ENCODE results near the gene CAMTA2. TPM values are rescaled to one million over a fixed set of nuclear protein-coding genes. Genes with fewer than 3 reads are reported as not detected.
"Not testable (repeated sequence)": the region's sequence is repeated elsewhere in the genome, so short reads cannot be mapped to it uniquely, and the experiment has no call there.

CAMTA2 gene
- polyA plus RNA-seq, 10 donors: 14.6 to 33.9 (median 21.6) TPM

GRCh38 chr17:4935650-4936049 is 51.8 kb downstream of the CAMTA2 start:
- DNase-seq: no peak

GRCh38 chr17:4934173-4934979 is 53.1 kb downstream of the CAMTA2 start:
- DNase-seq: peak in 1 of 3 donors; percentile 40

GRCh38 chr17:4933646-4934045 is 53.8 kb downstream of the CAMTA2 start:
- no peak for DNase-seq

GRCh38 chr17:4932756-4933155 is 54.7 kb downstream of the CAMTA2 start:
- DNase-seq: no peak

- no peak for DNase-seq
Observed at GRCh38 chr17:4931963-4932362, 55.5 kb downstream of the CAMTA2 start, which contains the start of gene GP1BA. TSS of gene GP1BA (plus strand) at chr17:4932277. CDS start at chr17:4932605, 328 bp downstream.

- DNase-seq: no peak
Observed at GRCh38 chr17:4928881-4929280, 58.6 kb downstream of the CAMTA2 start.

GRCh38 chr17:4926577-4927335 is 60.7 kb downstream of the CAMTA2 start:
- DNase-seq: not testable (repeated sequence)

GRCh38 chr17:4921320-4921719 is 66.2 kb downstream of the CAMTA2 start:
- no peak for DNase-seq

GRCh38 chr17:4920351-4921048 is 67.0 kb downstream of the CAMTA2 start:
- no peak for DNase-seq

GRCh38 chr17:4919511-4920047 is 67.9 kb downstream of the CAMTA2 start:
- DNase-seq: no peak

Other genes starting within 250 kb of the CAMTA2 start
- under 1 TPM; 0.19 to 0.52 (median 0.30) TPM for gene ZMYND15, start 247.8 kb downstream of the CAMTA2 start, polyA plus RNA-seq (ENCODE audit: insufficient read length in 10 of 10)
- 1 to 10 TPM; 3.2 to 6.0 (median 5.2) TPM for gene CXCL16, start 247.7 kb downstream of the CAMTA2 start, polyA plus RNA-seq (ENCODE audit: insufficient read length in 10 of 10)
- gene TM4SF5, start 215.8 kb downstream of the CAMTA2 start, polyA plus RNA-seq (ENCODE audit: insufficient read length in 10 of 10): not detected
- 1 to 10 TPM; 3.9 to 8.3 (median 5.8) TPM for gene VMO1, start 201.3 kb downstream of the CAMTA2 start, polyA plus RNA-seq (ENCODE audit: insufficient read length in 10 of 10)
- gene GLTPD2, start 198.7 kb downstream of the CAMTA2 start, polyA plus RNA-seq (ENCODE audit: insufficient read length in 10 of 10): under 1 TPM in 9 of 10 donors, not detected in 1; 0.40 to 0.79 (median 0.56) TPM
- 100 to 1,000 TPM in 4 of 10 donors, 10 to 100 TPM in 6; 88.8 to 107 (median 96.2) TPM for gene PSMB6, start 191.5 kb downstream of the CAMTA2 start, polyA plus RNA-seq (ENCODE audit: insufficient read length in 10 of 10)
- gene PLD2, start 180.5 kb downstream of the CAMTA2 start, polyA plus RNA-seq (ENCODE audit: insufficient read length in 10 of 10): 10 to 100 TPM; 15.4 to 35.0 (median 24.6) TPM
- 10 to 100 TPM; 24.8 to 47.0 (median 30.4) TPM for gene MINK1, start 154.3 kb downstream of the CAMTA2 start, polyA plus RNA-seq (ENCODE audit: insufficient read length in 10 of 10)
- gene C17orf107, start 88.1 kb downstream of the CAMTA2 start, polyA plus RNA-seq (ENCODE audit: insufficient read length in 10 of 10): 1 to 10 TPM in 8 of 10 donors, under 1 TPM in 2; 0.67 to 2.1 (median 1.4) TPM
- 1 to 10 TPM in 8 of 10 donors, under 1 TPM in 2; 0.67 to 5.5 (median 1.7) TPM for gene CHRNE, start 84.6 kb downstream of the CAMTA2 start, polyA plus RNA-seq (ENCODE audit: insufficient read length in 10 of 10)
- 1 to 10 TPM in 4 of 10 donors, under 1 TPM in 6; 0.58 to 1.7 (median 0.81) TPM for gene GP1BA, start 55.4 kb downstream of the CAMTA2 start, polyA plus RNA-seq (ENCODE audit: insufficient read length in 10 of 10)
- gene SLC25A11, start 47.6 kb downstream of the CAMTA2 start, polyA plus RNA-seq (ENCODE audit: insufficient read length in 10 of 10): 10 to 100 TPM; 41.8 to 58.0 (median 49.9) TPM
- 10 to 100 TPM; 61.9 to 77.7 (median 68.3) TPM for gene RNF167, start 47.4 kb downstream of the CAMTA2 start, polyA plus RNA-seq (ENCODE audit: insufficient read length in 10 of 10)
- gene PFN1, start 39.1 kb downstream of the CAMTA2 start, polyA plus RNA-seq (ENCODE audit: insufficient read length in 10 of 10): 100 to 1,000 TPM; 282 to 440 (median 354) TPM
- 1,000 to 10,000 TPM in 9 of 10 donors, 100 to 1,000 TPM in 1; 770 to 2,512 (median 1,687) TPM for gene ENO3, start 36.6 kb downstream of the CAMTA2 start, polyA plus RNA-seq (ENCODE audit: insufficient read length in 10 of 10)
- gene SPAG7, start 19.9 kb downstream of the CAMTA2 start, polyA plus RNA-seq (ENCODE audit: insufficient read length in 10 of 10): 100 to 1,000 TPM in 2 of 10 donors, 10 to 100 TPM in 8; 78.8 to 113 (median 81.3) TPM
- gene INCA1, start 9.8 kb upstream of the CAMTA2 start, polyA plus RNA-seq (ENCODE audit: insufficient read length in 10 of 10): 1 to 10 TPM; 3.0 to 6.9 (median 4.2) TPM
- 100 to 1,000 TPM in 5 of 10 donors, 10 to 100 TPM in 5; 74.9 to 113 (median 100) TPM for gene KIF1C, start 10.3 kb upstream of the CAMTA2 start, polyA plus RNA-seq (ENCODE audit: insufficient read length in 10 of 10)
- under 1 TPM in 8 of 10 donors, not detected in 2; 0.07 to 0.28 (median 0.15) TPM for gene SLC52A1, start 47.8 kb upstream of the CAMTA2 start, polyA plus RNA-seq (ENCODE audit: insufficient read length in 10 of 10)
- 10 to 100 TPM in 7 of 10 donors, 1 to 10 TPM in 3; 8.2 to 14.2 (median 10.8) TPM for gene ZFP3, start 90.8 kb upstream of the CAMTA2 start, polyA plus RNA-seq (ENCODE audit: insufficient read length in 10 of 10)
- 10 to 100 TPM in 8 of 10 donors, 1 to 10 TPM in 2; 8.6 to 33.3 (median 10.7) TPM for gene ZNF232, start 124.2 kb upstream of the CAMTA2 start, polyA plus RNA-seq (ENCODE audit: insufficient read length in 10 of 10)
- 10 to 100 TPM in 5 of 10 donors, 1 to 10 TPM in 5; 5.1 to 38.9 (median 10.5) TPM for gene USP6, start 128.4 kb upstream of the CAMTA2 start, polyA plus RNA-seq (ENCODE audit: insufficient read length in 10 of 10)
- gene ZNF594, start 204.2 kb upstream of the CAMTA2 start, polyA plus RNA-seq (ENCODE audit: insufficient read length in 10 of 10): 10 to 100 TPM in 4 of 10 donors, 1 to 10 TPM in 6; 7.2 to 13.5 (median 9.0) TPM
- gene SCIMP, start 247.2 kb upstream of the CAMTA2 start, polyA plus RNA-seq (ENCODE audit: insufficient read length in 10 of 10): 1 to 10 TPM in 9 of 10 donors, under 1 TPM in 1; 0.99 to 2.0 (median 1.4) TPM